Fibroblast of lung (primary cell): ENCODE data around the gene GDAP2. TPM values are rescaled to one million over a fixed set of nuclear protein-coding genes. Genes with fewer than 3 reads are reported as not detected.
A peak's percentile ranks its signal among the peaks of the same experiment; 100 is the strongest.

Experiments used
- DNase-seq, 2 donors: peaks; one replicate each; pipeline versions ENCODE4 v3.0.0 to v3.0.0-alpha.2; 2010; ENCODE audit warnings: low read depth in 2 of 2
- H2AFZ ChIP-seq: 2 replicates; pipeline ENCODE4 v1.5.1; 2012; ENCODE audit warnings: low read length, control low read depth, inconsistent platforms
- H3K27ac ChIP-seq: 2 replicates; pipeline ENCODE4 v1.5.1; 2011; ENCODE audit warnings: low read length, control low read depth; ENCODE audit not compliant: insufficient read depth
- H3K27me3 ChIP-seq: 2 replicates; pipeline ENCODE4 v1.5.1; 2011; ENCODE audit warnings: mild to moderate bottlenecking, low read length; ENCODE audit not compliant: control insufficient read depth, insufficient read depth
- H3K36me3 ChIP-seq: 2 replicates; pipeline ENCODE4 v1.5.1; 2011; ENCODE audit warnings: low read length; ENCODE audit not compliant: control insufficient read depth, insufficient read depth
- H3K4me1 ChIP-seq: 2 replicates; pipeline ENCODE4 v1.5.1; 2011; ENCODE audit warnings: low read length; ENCODE audit not compliant: control insufficient read depth, insufficient read depth; ENCODE audit errors: extremely low read depth
- H3K4me2 ChIP-seq: 2 replicates; pipeline ENCODE4 v1.5.1; 2011; ENCODE audit warnings: low read length, control low read depth; ENCODE audit not compliant: insufficient read depth; ENCODE audit errors: extremely low read depth
- H3K4me3 ChIP-seq, 4 experiments: fragments of 200-600 bp in 1 of 4; sonication (generic) in 1 of 4; replicated peaks in 1 of 4; 2 replicates each; pipeline ENCODE4 v1.5.1; 2011 to 2016; ENCODE audit warnings: low read length in 4 of 4, low read depth in 3 of 4, mild to moderate bottlenecking in 3 of 4, control low read depth in 2 of 4, inconsistent platforms in 1 of 4, mixed read lengths in 1 of 4; ENCODE audit not compliant: insufficient read depth in 1 of 4; ENCODE audit errors: control extremely low read depth in 1 of 4
- H3K79me2 ChIP-seq: 2 replicates; pipeline ENCODE4 v1.5.1; 2012; ENCODE audit warnings: mild to moderate bottlenecking, low read length, inconsistent platforms; ENCODE audit not compliant: control insufficient read depth, insufficient read depth
- H3K9ac ChIP-seq: 2 replicates; pipeline ENCODE4 v1.5.1; 2011; ENCODE audit warnings: mild to moderate bottlenecking, low read length, control low read depth; ENCODE audit not compliant: insufficient read depth
- H3K9me3 ChIP-seq: 2 replicates; pipeline ENCODE4 v1.5.1; 2012; ENCODE audit warnings: low read depth, low read length; ENCODE audit not compliant: control insufficient read depth, insufficient read depth
- H4K20me1 ChIP-seq: 2 replicates; pipeline ENCODE4 v1.5.1; 2011; ENCODE audit warnings: low read length; ENCODE audit not compliant: control insufficient read depth, insufficient read depth; ENCODE audit errors: extremely low read depth
- CTCF ChIP-seq, 2 donors: IDR thresholded peaks in 1 of 2; conservative IDR thresholded peaks in 1 of 2; 1 replicate in 1 of 2; 2 replicates in 1 of 2; pipeline ENCODE4 v1.5.1; 2011 to 2012; ENCODE audit warnings: low read length in 2 of 2, control low read depth in 1 of 2, inconsistent platforms in 1 of 2, low read depth in 1 of 2, mild to moderate bottlenecking in 1 of 2
- EZH2 ChIP-seq: IDR thresholded peaks from 2 replicates; pipeline ENCODE4 v1.5.1; 2012; ENCODE audit warnings: low read length, control low read depth, mild to moderate bottlenecking; ENCODE audit errors: missing control alignments
- polyA plus RNA-seq, 2 donors: library from polyadenylated mRNA; depleted of rRNA in 1 of 2; stranded (reverse) in 1 of 2; unstranded in 1 of 2; fragments of >200 nt; gene quantifications; 2 replicates each; pipeline ENCODE4 v1.2.1, GENCODE V29; 2011 to 2012; ENCODE audit warnings: missing spikeins in 1 of 2
- total RNA-seq: library from RNA; depleted of rRNA; stranded (reverse); fragments of >200 nt; gene quantifications from 2 replicates; pipeline ENCODE4 v1.2.1, GENCODE V29; 2014

GDAP2 gene
- total and polyA plus RNA-seq, 2 donors (not counting 1 experiment from before 2014, with no cell fraction given): 16.2 to 29.7 TPM

- TF ChIP-seq EZH2: no peak
- no peak for TF ChIP-seq CTCF (conservative IDR thresholded peaks at IDR 0.05 in 1 of 2, IDR thresholded peaks at IDR 0.05 in 1 of 2; ENCODE audit: low read depth in 1 of 2, low read length in 2 of 2)
- Histone ChIP-seq H3K27ac (peak overlapping the region; percentile 42), H2AFZ (no peak overlapping the region), H3K9ac (no peak overlapping the region), H3K79me2 (no peaks in the 10 kb centered on the region), H3K4me1 (peaks cover 49% of the 10 kb centered on the region), H4K20me1 (no peaks in the 10 kb centered on the region), H3K27me3 (no peaks in the 10 kb centered on the region), H3K9me3 (no peaks in the 10 kb centered on the region), H3K4me3 (no peak overlapping the region), H3K36me3 (no peaks in the 10 kb centered on the region), H3K4me2 (peak overlapping the region; percentile 75)
- peak; percentile 82 to 92 for DNase-seq
Observed at GRCh38 chr1:117826540-117827078, 102.8 kb downstream of the GDAP2 start.

DNA sequence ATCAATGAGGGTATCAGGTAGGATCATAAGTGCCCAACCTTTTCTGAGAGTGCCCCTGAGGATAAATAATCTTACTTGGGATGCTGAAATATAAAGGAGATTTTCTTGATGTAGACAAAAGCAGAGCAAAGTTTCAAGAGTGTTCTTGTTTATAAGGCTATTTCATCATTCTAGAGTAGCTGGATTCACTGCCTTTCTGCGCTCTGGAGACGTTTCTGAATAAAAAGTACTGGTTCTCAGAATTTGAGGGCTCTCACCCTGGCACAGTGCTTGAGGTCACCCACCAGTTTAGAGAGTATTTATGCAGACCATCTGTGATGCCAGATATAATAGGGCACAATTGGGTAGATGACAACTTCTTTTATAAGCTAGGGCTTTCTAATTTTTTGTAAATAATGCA, 103.3 kb downstream of the GDAP2 start:
- DNase-seq: peak in 1 of 2 donors; percentile 42
- no peak overlapping the region for H2AFZ ChIP-seq
- no peaks in the 10 kb centered on the region for H4K20me1 ChIP-seq
- peaks cover 54% of the 10 kb centered on the region for H3K4me1 ChIP-seq
- TF ChIP-seq EZH2 (no peak), CTCF (conservative IDR thresholded peaks at IDR 0.05 in 1 of 2, IDR thresholded peaks at IDR 0.05 in 1 of 2; ENCODE audit: low read depth in 1 of 2, low read length in 2 of 2) (no peak)
- H3K79me2 ChIP-seq: no peaks in the 10 kb centered on the region
- H3K9me3 ChIP-seq: no peaks in the 10 kb centered on the region
- peak overlapping the region; percentile 42 for H3K27ac ChIP-seq
- no peak overlapping the region for H3K4me2 ChIP-seq
- H3K36me3 ChIP-seq: no peaks in the 10 kb centered on the region
- H3K4me3 ChIP-seq: no peak overlapping the region
- no peak overlapping the region for H3K9ac ChIP-seq
- H3K27me3 ChIP-seq: no peaks in the 10 kb centered on the region

GRCh38 chr1:117825414-117825813, 104.0 kb downstream of the GDAP2 start:
- no peaks in the 10 kb centered on the region for H3K79me2 ChIP-seq
- no peak for DNase-seq
- H3K4me3 ChIP-seq: no peak overlapping the region
- peaks cover 61% of the 10 kb centered on the region for H3K4me1 ChIP-seq
- TF ChIP-seq EZH2 (no peak), CTCF (conservative IDR thresholded peaks at IDR 0.05 in 1 of 2, IDR thresholded peaks at IDR 0.05 in 1 of 2; ENCODE audit: low read depth in 1 of 2, low read length in 2 of 2) (no peak)
- peak overlapping the region; percentile 42 for H3K27ac ChIP-seq
- H3K27me3 ChIP-seq: no peaks in the 10 kb centered on the region
- H3K4me2 ChIP-seq: no peak overlapping the region
- no peak overlapping the region for H2AFZ ChIP-seq
- H3K36me3 ChIP-seq: no peaks in the 10 kb centered on the region
- H3K9ac ChIP-seq: no peak overlapping the region
- H4K20me1 ChIP-seq: no peaks in the 10 kb centered on the region
- H3K9me3 ChIP-seq: no peaks in the 10 kb centered on the region
